Activated T-cell treated with anti-CD3 and anti-CD28 coated beads, Interleukin-2, amount 50 U/mL, for 24 hours (primary cell): Measurements from ENCODE around the gene IFNA13.

Source experiments
- DNase-seq: peaks from one replicate; pipeline ENCODE4 v3.0.0-alpha.2; 2020
- H3K27ac Mint-ChIP-seq: 2 replicates; pipeline ENCODE4 v1.8.0; 2020; ENCODE audit warnings: mild to moderate bottlenecking, mixed read lengths
- H3K27me3 Mint-ChIP-seq: 2 replicates; pipeline ENCODE4 v1.8.0; 2020; ENCODE audit warnings: mixed read lengths
- H3K36me3 Mint-ChIP-seq: 2 replicates; pipeline ENCODE4 v1.8.0; 2020; ENCODE audit warnings: low read depth, mixed read lengths
- H3K4me1 Mint-ChIP-seq: 2 replicates; pipeline ENCODE4 v1.8.0; 2020; ENCODE audit warnings: low read depth, mixed read lengths
- H3K4me3 Mint-ChIP-seq: 2 replicates; pipeline ENCODE4 v1.8.0; 2020; ENCODE audit warnings: mild to moderate bottlenecking, moderate library complexity, mixed read lengths
- H3K9me3 Mint-ChIP-seq: 2 replicates; pipeline ENCODE4 v1.8.0; 2020; ENCODE audit warnings: mixed read lengths

The IFNA13 gene

DNA sequence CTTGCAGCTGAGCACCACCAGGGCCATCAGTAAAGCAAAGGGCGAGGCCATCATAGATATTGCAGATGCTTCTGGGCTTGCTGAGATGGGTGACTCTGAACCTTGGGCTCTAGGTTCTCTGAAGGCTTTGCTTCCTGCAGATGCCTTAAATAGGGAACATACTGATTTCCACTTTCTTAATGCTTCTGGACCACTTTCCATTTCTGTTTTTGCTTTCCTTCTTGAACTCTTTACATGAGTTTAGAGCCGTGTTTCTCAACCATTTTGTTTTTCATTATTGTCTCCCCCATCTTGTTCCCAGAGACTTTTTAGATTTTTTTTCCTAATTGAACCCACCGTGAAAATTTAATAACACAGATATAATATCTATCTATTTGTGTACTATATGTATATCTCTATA lies at the start of gene IFNA13:
Gene IFNA13 (minus strand): TSS at position 101 of the 400 bp plus-strand sequence. CDS start 47 bp downstream, at position 54.
- peaks cover 39% of the 10 kb centered on the region for H3K27me3 Mint-ChIP-seq
- H3K4me1 Mint-ChIP-seq, result no peaks in the 10 kb centered on the region
- DNase-seq, result no peak
- H3K27ac Mint-ChIP-seq, result no peak within 1 kb of the TSS
- no peaks in the 10 kb centered on the region for H3K9me3 Mint-ChIP-seq
- no peak within 1 kb of the TSS for H3K4me3 Mint-ChIP-seq
- no peaks in the 10 kb centered on the region for H3K36me3 Mint-ChIP-seq

DNA sequence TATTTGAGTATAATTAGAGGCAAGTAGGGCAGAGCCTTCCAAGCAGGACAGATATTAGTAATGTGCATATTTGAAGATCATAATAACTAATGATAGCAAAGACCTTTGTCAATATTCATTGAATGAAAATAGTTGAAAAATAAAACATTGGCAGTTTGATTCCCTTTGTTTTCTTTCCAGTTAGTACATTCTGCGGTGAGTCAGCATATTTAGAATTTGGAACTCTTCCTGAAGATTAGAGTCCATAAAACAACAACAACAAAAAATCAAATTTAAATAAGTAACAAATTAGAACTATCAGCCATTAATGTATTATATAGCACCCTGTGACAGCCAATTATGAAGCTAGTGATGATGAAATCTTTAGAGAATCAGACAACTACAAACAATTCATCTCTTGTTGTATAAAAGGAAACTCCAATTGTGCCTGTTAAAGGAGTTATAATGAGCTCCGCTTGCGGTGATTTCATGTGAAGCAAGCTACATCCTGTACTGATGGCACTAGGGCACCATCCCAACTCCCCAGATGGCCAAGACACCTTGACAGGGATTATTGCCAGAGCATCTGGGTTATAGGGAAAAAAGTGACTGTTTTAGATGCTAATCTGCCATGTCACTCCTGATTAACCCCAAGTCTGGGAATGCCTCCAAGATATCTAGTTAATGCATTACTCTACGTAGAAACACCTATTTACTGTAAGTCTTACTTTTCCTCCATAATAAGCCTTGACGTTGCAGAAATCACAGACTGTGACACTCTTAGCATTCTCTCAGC lies 47.8 kb upstream of the IFNA13 start:
- no peak for DNase-seq
- H3K36me3 Mint-ChIP-seq, result no peaks in the 10 kb centered on the region
- no peaks in the 10 kb centered on the region for H3K9me3 Mint-ChIP-seq
- H3K4me3 Mint-ChIP-seq, result no peak overlapping the region
- peaks cover 3% of the 10 kb centered on the region for H3K27me3 Mint-ChIP-seq
- H3K27ac Mint-ChIP-seq, result no peak overlapping the region
- peaks cover 6% of the 10 kb centered on the region for H3K4me1 Mint-ChIP-seq

DNA sequence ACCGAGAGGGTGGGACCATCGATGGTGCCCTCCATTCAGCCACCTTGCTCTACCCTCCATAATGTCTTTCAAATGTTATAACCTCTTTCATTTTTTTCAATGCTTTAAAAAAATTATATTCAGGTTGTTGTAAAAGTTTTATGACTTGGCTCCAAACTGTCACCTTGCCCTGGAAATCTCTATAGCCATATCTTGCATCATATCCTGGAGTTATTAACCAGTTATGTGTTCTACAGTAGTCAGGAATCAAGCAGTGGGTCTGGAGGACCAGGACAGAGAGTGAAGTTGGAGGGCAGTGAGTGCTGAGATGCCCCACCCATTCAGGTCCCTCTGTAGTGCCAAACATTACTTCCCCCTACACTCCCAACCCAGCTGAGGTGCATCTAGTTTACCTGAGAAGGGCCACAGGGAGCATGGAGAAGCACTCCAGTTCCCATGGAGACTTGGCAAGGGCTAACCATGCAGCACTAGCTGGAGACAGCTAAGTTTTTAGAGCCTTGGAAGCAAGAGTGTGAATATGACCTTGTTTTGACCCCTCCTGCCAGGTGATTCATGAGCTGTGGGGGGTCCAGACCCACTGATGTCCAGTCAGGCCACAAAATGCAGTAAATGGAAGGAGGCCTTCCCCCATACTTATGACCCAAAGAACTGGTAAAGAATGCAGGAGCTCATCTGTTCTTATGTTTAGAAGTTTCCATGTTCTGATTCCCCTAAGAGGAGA lies 46.5 kb upstream of the IFNA13 start:
- no peak for DNase-seq
- H3K4me1 Mint-ChIP-seq, result peaks cover 6% of the 10 kb centered on the region
- H3K4me3 Mint-ChIP-seq, result no peak overlapping the region
- H3K9me3 Mint-ChIP-seq, result no peaks in the 10 kb centered on the region
- no peak overlapping the region for H3K27ac Mint-ChIP-seq
- no peaks in the 10 kb centered on the region for H3K36me3 Mint-ChIP-seq
- H3K27me3 Mint-ChIP-seq, result peaks cover 3% of the 10 kb centered on the region

DNA sequence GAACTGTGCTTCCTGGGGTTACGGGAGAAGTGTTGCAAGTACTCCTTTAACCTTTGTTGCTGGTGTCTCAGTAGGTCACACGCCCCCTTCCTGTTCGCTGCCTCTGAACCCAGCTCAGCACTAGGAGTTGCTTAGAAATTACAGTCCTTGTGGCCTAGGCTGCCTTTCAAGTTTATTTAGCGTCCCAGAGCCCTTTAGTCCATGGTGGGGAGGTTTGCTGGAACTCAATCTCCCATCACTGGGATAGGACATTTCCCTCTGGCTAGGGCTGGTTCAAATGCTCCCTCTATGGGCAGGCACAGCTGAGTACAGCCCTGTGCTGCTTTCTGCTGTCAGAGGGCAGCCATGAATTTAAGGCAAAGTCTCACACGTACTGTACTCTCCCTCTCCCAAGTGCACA lies 45.8 kb upstream of the IFNA13 start:
- peaks cover 6% of the 10 kb centered on the region for H3K4me1 Mint-ChIP-seq
- no peak overlapping the region for H3K4me3 Mint-ChIP-seq

DNA sequence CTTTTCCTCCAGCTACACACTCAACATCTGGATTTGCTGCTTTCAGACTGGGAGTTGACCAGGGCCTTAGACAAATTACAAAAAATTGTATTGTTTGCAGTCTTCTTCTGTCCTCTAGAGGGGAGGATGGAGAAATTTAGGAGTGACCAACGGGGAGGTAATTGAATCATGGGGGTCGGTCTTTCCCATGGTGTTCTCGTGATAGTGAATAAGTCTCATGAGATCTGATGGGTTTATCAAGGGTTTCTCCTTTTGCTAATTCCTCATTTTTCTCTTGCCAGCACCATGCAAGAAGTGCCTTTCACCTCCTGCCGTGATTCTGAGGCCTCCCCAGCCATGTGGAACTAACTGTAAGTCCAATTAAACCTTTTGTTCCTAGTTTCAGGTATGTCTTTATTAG lies 45.3 kb upstream of the IFNA13 start:
- H3K9me3 Mint-ChIP-seq, result no peaks in the 10 kb centered on the region
- no peak for DNase-seq
- H3K36me3 Mint-ChIP-seq, result no peaks in the 10 kb centered on the region
- peaks cover 3% of the 10 kb centered on the region for H3K27me3 Mint-ChIP-seq
- H3K4me3 Mint-ChIP-seq, result no peak overlapping the region
- peaks cover 6% of the 10 kb centered on the region for H3K4me1 Mint-ChIP-seq
- no peak overlapping the region for H3K27ac Mint-ChIP-seq

More for the DNA sequence above, 45.8 kb upstream of the IFNA13 start:
- no peaks in the 10 kb centered on the region for H3K9me3 Mint-ChIP-seq
- H3K27ac Mint-ChIP-seq, result no peak overlapping the region
- no peak for DNase-seq
- H3K36me3 Mint-ChIP-seq, result no peaks in the 10 kb centered on the region
- H3K27me3 Mint-ChIP-seq, result peaks cover 3% of the 10 kb centered on the region

DNA sequence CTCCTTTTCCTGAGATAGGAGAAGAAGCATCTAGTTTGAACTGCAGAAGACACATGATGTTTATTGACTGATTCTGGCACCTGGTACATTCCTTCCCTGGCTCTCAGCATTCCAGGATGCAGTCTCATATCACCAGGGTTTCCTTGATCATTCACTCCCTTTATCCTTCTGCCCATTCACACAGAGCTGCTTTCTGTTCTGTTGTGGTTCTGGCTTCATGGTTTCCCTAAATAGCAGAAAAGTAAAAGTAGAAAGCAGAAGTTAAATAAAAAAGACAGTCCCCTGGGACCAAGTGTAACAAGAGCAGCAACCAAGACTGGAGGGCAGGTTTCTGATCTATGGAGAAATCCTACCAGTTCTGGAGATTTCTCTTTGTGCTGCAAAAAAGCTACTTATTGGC lies 44.2 kb upstream of the IFNA13 start:
- no peak overlapping the region for H3K4me3 Mint-ChIP-seq
- no peak for DNase-seq
- peaks cover 6% of the 10 kb centered on the region for H3K4me1 Mint-ChIP-seq
- peaks cover 3% of the 10 kb centered on the region for H3K27me3 Mint-ChIP-seq
- no peaks in the 10 kb centered on the region for H3K36me3 Mint-ChIP-seq
- H3K27ac Mint-ChIP-seq, result no peak overlapping the region
- no peaks in the 10 kb centered on the region for H3K9me3 Mint-ChIP-seq

DNA sequence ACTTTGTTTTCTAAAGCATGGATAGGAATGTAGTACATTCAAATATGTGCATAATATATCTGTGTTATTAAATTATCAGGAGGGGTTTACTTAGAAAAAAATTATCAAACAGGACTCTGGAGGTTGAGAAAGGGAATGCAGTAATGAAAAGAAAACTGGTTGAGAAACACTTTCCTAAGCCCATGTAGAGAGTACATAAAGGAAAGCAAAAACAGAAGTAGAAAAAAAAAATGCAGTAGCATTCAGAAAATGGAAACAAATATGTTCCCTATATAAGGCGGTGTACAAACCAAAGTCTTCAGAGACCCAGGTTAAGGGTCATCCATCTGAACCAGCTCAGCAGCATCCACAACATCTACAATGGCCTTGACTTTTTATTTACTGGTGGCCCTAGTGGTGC lies 41.0 kb upstream of the IFNA13 start, which contains the start of gene IFNA8:
Gene IFNA8 (plus strand): TSS at position 301 of the 400 bp plus-strand sequence. CDS start 60 bp downstream, at position 361.
- Mint-ChIP-seq H3K9me3 (no peaks in the 10 kb centered on the region), H3K4me3 (no peak within 1 kb of the TSS), H3K27ac (no peak within 1 kb of the TSS), H3K36me3 (no peaks in the 10 kb centered on the region), H3K27me3 (peaks cover 11% of the 10 kb centered on the region), H3K4me1 (peaks cover 5% of the 10 kb centered on the region)
- no peak for DNase-seq

DNA sequence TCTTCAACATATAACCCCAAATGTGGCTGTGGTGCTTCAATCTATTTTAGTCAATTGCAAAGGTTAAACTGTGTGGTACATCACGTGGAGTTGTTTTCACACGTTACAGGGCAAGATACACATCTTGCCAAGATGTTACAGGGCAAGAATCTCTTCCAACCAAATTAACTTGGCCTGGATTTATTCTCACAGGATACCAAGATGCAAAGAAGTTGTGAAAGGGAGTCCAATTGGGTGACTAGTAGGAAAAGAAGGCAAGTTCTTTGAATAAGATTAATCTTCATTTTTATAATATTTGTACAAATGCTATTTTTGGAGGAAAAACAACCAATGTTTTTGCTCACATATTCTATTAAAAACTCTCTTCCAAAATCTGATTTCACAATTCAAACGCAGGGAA lies 36.3 kb upstream of the IFNA13 start:
- Mint-ChIP-seq H3K4me3 (no peak overlapping the region), H3K27me3 (peaks cover 42% of the 10 kb centered on the region), H3K36me3 (no peaks in the 10 kb centered on the region), H3K27ac (no peak overlapping the region), H3K9me3 (no peaks in the 10 kb centered on the region), H3K4me1 (peaks cover 14% of the 10 kb centered on the region)
- no peak for DNase-seq

DNA sequence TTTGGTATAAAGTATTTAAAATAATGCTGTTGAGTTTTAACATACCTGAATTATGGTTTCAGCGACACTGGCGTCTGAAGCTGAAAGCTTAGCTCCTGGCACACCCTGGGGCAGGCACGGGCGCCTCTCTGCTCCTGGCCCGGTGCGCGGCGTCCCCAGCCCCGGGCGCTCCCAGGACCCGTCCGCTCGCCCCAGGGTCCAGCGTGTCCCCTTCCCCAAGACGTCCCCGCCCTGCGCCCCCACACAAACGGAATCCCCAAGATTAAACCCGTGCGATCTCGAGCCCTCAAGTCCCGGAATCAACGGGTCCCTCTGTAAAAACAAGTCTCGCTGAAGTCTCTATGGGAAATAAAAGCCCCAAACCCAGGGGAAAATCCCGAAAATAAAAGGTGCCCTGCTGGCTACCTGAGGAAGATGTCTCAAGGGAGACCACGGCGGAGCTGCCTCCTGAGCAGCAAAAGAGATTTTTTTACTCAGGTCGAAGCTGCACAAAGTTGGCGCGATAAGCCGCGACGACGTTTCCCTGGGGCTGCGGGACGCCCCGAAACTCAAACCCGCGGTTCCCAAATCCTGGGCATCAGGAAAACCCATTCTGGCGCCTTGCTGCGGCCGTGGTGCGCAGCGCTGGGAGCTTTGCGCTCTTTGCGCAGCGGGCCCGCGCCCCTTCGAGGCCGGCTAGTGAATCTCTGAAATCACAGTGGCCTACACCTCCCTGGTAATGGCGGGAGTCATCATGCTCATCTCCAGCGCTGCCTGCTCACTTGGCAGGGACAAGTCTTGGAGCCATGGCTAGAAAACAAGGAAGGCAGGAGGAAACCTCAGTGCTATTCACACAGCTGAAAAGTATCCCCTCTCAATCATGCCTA lies 34.8 kb upstream of the IFNA13 start:
- Mint-ChIP-seq H3K9me3 (no peaks in the 10 kb centered on the region), H3K27ac (no peak overlapping the region), H3K27me3 (peaks cover 57% of the 10 kb centered on the region), H3K36me3 (no peaks in the 10 kb centered on the region), H3K4me3 (peak overlapping the region; percentile 65), H3K4me1 (peaks cover 18% of the 10 kb centered on the region)
- DNase-seq, result peak; percentile 49

DNA sequence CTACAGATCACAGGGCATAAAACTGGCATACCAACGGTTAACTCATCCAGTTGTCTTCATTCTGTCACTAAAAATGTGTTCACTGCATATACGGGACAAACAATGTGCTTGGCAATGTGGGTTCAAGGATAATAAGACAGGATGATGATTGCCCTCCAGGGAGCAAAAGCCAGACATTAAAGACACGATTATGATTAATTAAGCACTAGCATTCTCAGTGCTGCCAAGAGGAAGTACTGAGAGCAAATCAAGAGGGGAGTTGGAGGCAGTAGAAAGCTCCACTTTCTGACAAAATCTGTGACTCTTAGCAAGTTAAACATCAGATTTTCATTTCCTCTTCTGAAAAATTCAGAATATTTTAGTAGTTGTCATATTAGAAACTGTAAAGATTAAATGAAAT lies 32.1 kb upstream of the IFNA13 start:
- H3K4me1 Mint-ChIP-seq, result peaks cover 29% of the 10 kb centered on the region
- H3K27me3 Mint-ChIP-seq, result peaks cover 78% of the 10 kb centered on the region
- DNase-seq, result no peak
- H3K36me3 Mint-ChIP-seq, result no peaks in the 10 kb centered on the region
- H3K9me3 Mint-ChIP-seq, result no peaks in the 10 kb centered on the region
- no peak overlapping the region for H3K27ac Mint-ChIP-seq
- H3K4me3 Mint-ChIP-seq, result no peak overlapping the region

DNA sequence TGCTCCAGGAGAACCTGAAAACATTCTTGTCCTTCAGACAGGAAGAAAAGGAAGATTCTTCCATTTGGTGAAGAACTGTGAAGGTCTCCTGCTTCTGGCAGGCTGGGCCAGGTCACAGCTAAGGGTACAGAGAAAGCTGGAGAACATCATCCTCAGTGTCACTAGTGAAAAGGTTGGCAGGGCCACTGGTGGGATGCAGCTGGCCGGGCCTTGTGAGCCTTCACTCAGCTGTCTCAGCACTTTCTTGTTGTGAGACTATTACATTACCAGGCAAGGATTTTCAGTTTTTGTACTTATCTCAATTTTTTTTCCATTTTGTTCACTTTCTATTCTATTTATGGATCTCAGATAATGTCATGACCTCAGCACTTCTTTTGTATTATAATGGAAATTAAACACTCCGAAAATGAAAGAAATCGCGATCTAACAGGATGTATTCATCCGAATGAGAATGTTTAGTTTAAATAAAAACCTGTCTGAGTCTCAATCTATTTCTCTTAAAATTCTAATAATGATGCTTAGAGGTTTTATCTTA lies 31.2 kb upstream of the IFNA13 start:
- no peaks in the 10 kb centered on the region for H3K36me3 Mint-ChIP-seq
- H3K9me3 Mint-ChIP-seq, result no peaks in the 10 kb centered on the region
- no peak for DNase-seq
- no peak overlapping the region for H3K27ac Mint-ChIP-seq
- H3K4me1 Mint-ChIP-seq, result peaks cover 29% of the 10 kb centered on the region
- peaks cover 74% of the 10 kb centered on the region for H3K27me3 Mint-ChIP-seq
- H3K4me3 Mint-ChIP-seq, result no peak overlapping the region

DNA sequence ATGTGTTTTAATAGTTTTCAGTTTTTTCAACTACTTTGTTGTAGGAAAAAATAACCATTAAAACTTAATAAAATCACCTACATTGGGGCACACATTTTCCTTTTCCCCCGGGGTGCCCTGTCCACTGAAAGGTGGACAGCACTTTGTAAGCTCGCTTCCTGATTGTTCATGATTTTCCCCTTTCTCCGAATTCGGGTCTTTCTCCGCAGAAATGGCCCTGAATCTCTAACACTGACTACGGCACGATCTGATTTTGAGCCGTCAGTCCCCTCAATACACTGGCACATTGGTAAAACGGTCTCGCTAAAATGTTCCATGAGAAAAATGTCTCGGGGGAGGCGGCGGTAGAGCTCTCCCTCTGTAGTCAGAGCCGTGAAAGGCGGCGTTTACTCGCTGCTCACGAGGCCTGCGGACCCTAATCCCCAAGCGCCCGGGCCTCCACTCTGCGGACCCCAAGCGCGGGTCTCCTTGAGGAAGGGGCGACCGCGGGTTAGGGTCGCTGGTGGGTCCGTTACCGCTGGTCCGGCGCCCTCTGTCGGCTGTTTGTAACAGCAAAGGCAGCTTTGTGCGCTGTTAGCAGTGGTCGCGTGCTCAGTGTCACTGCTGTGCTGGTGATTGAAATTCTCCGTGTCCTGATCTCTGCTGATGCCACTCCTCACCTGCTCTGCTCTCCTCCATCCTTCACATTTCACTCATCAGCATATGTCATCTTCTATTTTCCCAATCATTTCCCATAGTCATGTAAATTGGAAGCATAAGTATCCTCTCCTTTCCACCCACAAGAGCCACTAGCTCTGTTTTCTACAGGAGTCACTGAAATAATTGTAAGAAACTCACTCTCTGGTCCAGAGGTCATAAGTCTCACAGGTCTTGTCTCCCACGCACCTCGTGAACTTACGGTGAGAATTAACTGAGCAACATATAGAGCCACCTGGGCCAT lies 28.2 kb upstream of the IFNA13 start:
- no peaks in the 10 kb centered on the region for H3K36me3 Mint-ChIP-seq
- DNase-seq, result peak; percentile 79
- peaks cover 23% of the 10 kb centered on the region for H3K4me1 Mint-ChIP-seq
- peak overlapping the region; percentile 68 for H3K4me3 Mint-ChIP-seq
- peaks cover 68% of the 10 kb centered on the region for H3K27me3 Mint-ChIP-seq
- no peaks in the 10 kb centered on the region for H3K9me3 Mint-ChIP-seq
- no peak overlapping the region for H3K27ac Mint-ChIP-seq

DNA sequence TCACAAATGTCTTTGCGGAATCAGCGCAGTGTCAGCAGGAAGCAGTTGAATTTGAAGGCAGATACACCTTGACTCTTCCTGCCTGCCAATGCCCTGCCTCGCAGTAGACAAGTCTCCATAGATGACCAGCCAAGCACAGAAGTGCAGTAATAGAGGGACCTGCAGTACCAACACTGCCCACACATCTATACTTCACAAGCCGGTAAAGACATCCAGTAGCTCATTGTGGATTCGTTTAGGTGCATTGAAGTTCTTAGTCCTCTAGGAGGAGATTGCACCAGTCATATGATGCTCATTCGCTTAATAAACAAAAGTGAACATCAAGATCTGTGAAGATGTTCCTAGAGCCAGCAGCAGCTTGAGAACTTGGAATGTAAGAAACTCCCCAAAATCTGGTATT lies 24.4 kb upstream of the IFNA13 start:
- Mint-ChIP-seq H3K4me1 (peaks cover 11% of the 10 kb centered on the region), H3K27ac (no peak overlapping the region), H3K9me3 (no peaks in the 10 kb centered on the region), H3K36me3 (no peaks in the 10 kb centered on the region), H3K27me3 (peaks cover 60% of the 10 kb centered on the region), H3K4me3 (no peak overlapping the region)
- DNase-seq, result no peak
